Measurements from ENCODE around the gene USP20. TPM values are rescaled to one million over a fixed set of nuclear protein-coding genes. Genes with fewer than 3 reads are reported as not detected.

The USP20 gene
- total and polyA plus RNA-seq, 10 of the 15 experiments (the other 5 are each of a cell fraction or from before 2014, with no cell fraction given) = 0.66 to 23.3 (median 11.0) TPM

GRCh38 chr9:129836311-129837007 lies 1.2 kb downstream of the USP20 start:
- Histone ChIP-seq H3K9ac (ENCODE audit: control insufficient read depth, insufficient read depth, low read length) (peak overlapping the region; percentile 78), H3K9me3 (replicated peaks; ENCODE audit: control insufficient read depth, insufficient read depth, low read length) (no peaks in the 10 kb centered on the region), H3K79me2 (ENCODE audit: control insufficient read depth, insufficient read depth, low read length) (peaks cover 34% of the 10 kb centered on the region), H3K27me3 (replicated peaks in 1 of 2; ENCODE audit: control insufficient read depth in 2 of 2, insufficient read depth in 2 of 2, low read length in 1 of 2) (no peaks in the 10 kb centered on the region), H3K4me3 (peak overlapping the region; percentile 96), H3K4me2 (ENCODE audit: control insufficient read depth, insufficient read depth) (peak overlapping the region; percentile 65), H3K27ac (ENCODE audit: control insufficient read depth, insufficient read depth) (no peak overlapping the region), H2AFZ (ENCODE audit: control insufficient read depth, low read depth, low read length) (no peak overlapping the region), H3K36me3 (ENCODE audit: control insufficient read depth in 2 of 2, insufficient read depth in 2 of 2, low read length in 1 of 2) (no peaks in the 10 kb centered on the region; a peak in 1 of 4 replicates), H3K4me1 (ENCODE audit: control insufficient read depth, insufficient read depth, low read length) (peaks cover 14% of the 10 kb centered on the region), H4K20me1 (ENCODE audit: control insufficient read depth, insufficient read depth) (no peaks in the 10 kb centered on the region)
- ChIA-PET CTCF (interaction anchor here (0.5 to 1.4 kb wide), 3 partner anchors 11 to 660 kb away, joined by 3 to 4 read pairs (median 3); no protein-coding TSS in a partner anchor), SMC1A (ENCODE audit: uncharacterized antibody, unreplicated experiment) (interaction anchor here (0.7 to 1.2 kb wide), 3 partner anchors 9 to 47 kb away, joined by 3 read pairs; no protein-coding TSS in a partner anchor), RAD21 (ENCODE audit: unreplicated experiment) (no interaction called here), POLR2A (no interaction called here)
- in situ Hi-C loops (cut with MboI) (loop anchor here (25.0 kb wide), 1 partner anchor 1426 kb away; no protein-coding TSS in a partner anchor), intact Hi-C loops (cut with micrococcal nuclease; ENCODE audit: unreplicated experiment) (no loop called here)
- TF ChIP-seq TCF12 (IDR thresholded peaks at IDR 0.05; ENCODE audit: low read depth, low read length) (0 out of 2 replicates have a peak, but pooled peaks have one; percentile 32), POLR2A (IDR thresholded peaks at IDR 0.05; ENCODE audit: low read depth, low read length) (peak; percentile 58), NR2F1 (conservative IDR thresholded peaks at IDR 0.05) (no peak), POLR2AphosphoS5 (IDR thresholded peaks at IDR 0.05; ENCODE audit: low read length) (0 out of 2 replicates have a peak, but pooled peaks have one; percentile 32), CREM (IDR thresholded peaks at IDR 0.05; ENCODE audit: low read depth) (no peak), ZNF274 (IDR thresholded peaks at IDR 0.05; ENCODE audit: insufficient read depth, insufficient read length) (no peak), SPI1 (IDR thresholded peaks at IDR 0.05; ENCODE audit: borderline replicate concordance, insufficient read depth, low read depth, low read length) (peak; percentile 27; the same call in 1 of the 2 replicates)
- TF ChIP-seq, protein P1, sequence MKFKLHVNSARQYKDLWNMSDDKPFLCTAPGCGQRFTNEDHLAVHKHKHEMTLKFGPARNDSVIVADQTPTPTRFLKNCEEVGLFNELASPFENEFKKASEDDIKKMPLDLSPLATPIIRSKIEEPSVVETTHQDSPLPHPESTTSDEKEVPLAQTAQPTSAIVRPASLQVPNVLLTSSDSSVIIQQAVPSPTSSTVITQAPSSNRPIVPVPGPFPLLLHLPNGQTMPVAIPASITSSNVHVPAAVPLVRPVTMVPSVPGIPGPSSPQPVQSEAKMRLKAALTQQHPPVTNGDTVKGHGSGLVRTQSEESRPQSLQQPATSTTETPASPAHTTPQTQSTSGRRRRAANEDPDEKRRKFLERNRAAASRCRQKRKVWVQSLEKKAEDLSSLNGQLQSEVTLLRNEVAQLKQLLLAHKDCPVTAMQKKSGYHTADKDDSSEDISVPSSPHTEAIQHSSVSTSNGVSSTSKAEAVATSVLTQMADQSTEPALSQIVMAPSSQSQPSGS (IDR thresholded peaks at IDR 0.05; ENCODE audit: low read length) = no peak
- no TSS peak for BruUV-seq (replicated peaks)
- 25% methylated on average over 16 of the region's 16 CpGs for WGBS (ENCODE audit: insufficient coverage, insufficient replicate concordance, low lambda C conversion rate, missing lambda C conversion rate)
- DNase-seq (ENCODE audit: low read depth, low spot score) (no peak), FAIRE-seq (no peak), ATAC-seq (peak; percentile 36)
